ENCODE data around the gene CLK1.
"Not testable (repeated sequence)": the region's sequence is repeated elsewhere in the genome, so short reads cannot be mapped to it uniquely, and the experiment has no call there.

CLK1 gene

DNA sequence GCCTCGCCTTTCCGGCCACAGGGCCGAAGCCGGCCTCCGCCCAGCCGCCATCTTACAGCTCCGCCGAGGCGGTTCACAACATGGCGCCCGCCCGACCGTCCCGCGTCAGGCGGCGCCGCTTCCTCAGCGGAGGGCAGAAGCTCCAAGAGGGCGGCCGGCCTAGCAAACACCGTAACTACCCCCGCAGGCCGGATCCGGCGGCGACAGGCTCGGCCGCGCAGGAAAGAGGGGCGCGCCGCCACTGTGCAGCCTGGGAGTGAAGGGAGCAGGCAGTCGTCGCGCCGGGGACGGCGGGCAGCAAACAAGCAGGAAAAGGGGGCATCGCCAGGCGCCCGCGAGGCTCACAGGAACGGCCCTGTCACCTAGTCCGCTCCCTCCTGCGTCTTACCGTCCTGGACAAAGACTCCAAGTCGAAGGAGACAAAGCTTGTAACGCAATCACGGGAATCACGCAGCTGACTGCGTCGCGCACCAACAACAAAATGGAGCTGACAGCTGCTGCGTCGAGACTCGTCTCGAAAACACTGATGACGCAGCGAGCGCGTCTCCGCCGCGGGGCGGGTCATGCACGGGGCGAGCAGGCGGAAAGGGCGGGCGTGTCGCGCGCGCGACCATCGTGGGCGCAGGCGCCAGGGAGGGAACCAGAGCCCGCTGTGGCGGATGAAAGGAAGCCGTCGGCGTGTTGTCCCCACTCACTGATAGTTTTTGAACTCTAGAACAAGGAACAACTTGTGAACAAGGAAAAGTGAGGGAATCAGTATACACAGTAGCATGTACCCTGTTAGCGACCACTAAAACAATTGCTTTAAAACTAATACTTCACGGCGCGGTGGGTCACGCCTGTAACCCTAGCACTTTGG lies at the start of gene CLK1:
CLK1 (minus strand) TSS at position 483 of the 859 bp plus-strand sequence. CDS start 2,796 bp downstream, outside the sequence.
- DNase-seq: peak; percentile 99

DNA sequence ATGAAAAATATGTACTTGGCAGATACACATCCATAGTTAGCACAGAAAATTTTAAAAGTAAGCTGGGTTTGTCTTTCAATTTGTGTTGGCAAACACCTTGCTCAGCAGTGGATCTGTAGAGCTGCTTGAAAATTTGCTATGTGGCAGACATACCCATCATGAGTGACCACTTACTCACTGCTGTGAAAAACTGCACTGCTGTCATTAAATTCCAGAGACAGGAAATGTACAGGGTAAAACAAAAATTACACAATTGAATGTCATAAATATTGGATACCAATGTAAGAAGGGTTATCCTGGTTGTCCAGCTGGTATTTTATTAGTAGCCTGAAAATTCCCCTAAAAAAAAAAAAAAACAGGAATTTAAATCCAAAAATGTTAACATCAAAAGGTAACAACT lies 49.2 kb upstream of the CLK1 start:
- DNase-seq: no peak

DNA sequence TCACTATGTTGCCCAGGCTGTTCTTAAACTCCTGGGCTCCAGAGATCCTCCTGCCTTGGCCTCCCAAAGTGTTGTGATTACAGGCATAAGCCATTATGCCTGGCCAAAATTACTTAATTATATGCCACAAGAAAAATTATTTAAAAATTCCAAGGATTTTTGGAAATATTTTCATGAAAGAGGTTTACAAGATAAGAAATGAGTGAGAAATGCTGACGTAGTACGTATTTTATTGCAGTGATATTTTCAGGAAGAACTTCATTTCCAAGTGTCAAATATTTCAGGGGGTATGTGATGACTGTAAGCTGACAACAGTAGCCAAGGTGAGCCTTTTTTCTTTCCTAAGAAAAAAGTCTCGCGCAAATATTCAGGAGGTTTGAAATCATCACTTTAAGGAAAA lies 45.5 kb upstream of the CLK1 start:
- no peak for DNase-seq

DNA sequence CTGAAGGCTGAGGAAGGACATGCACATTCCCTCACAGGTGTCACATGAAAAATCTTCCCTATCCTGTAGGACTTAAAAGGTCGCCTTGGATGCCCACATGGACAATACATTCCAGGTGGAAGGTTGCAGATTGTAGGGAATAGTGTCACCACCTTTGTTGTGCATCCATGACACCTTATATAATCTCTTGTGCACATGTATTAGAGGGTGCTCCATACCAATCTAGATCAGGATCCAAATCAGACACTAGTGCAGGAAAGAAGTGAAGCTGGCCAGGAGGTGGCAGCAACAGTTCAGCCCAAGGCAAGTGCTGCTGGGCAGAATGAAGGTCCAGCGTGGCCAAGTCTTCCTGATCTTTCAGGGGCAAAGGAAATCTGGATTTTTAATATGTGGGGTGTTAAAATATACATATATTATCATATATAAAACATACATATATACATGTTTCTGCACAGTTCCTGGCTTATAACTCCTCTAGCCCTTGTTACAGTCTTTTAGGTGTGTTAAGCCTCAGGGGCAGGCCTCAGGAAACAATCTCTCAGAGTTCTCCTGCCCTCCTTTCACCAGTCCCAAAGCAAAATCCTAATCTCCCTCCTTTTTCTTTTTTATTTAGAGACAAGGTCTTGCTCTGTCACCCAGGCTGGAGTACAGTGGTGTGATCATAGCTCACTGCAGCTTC lies 41.3 kb upstream of the CLK1 start:
- DNase-seq: peak; percentile 43

DNA sequence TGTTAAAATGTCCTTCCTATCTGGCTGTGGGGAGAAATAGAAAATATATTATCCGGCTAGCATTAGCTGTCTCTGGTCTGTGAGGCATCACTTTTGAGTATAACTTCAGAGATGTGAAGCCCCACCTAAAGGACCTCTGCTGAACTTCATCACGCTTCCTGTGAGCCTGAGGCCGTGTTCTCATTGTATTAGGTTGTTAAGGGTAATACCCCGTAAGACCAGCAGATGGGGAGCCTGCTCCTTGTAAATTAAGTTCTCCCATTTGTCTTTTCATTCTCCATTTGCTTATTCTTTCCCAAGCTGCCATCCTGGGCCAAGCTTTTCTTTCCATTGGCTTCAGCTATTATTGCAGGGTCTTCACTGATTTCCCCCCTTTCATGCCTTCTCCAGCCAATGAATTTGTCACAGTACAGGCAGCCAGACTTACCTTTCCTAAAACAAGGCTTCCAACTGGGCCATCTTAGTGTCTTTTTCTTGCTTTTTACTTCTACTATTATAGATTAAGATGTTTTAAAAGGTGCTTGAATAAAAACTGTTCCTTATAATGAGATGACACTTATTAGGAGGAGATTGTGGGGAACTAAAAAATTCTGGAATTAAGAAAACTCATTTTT lies 37.1 kb upstream of the CLK1 start:
- peak; percentile 65 for DNase-seq

DNA sequence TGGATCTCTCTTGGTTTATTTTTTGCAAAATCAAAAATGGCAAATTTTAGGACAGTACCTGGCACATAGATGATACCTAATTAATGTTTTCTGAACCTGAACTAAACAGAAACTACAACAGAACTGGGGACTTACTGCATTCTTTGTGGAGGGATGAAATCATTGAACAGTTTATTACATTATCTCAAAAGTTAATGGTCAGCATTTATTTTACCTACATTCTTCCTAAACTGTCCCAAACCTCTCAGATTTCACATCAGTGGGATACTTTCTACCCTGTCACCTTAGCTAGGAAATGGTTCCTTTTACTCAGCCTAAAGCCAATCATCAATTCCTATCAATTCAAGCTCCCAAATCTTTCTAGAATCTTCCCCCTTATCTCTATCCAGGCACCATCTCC lies 35.0 kb upstream of the CLK1 start:
- no peak for DNase-seq

DNA sequence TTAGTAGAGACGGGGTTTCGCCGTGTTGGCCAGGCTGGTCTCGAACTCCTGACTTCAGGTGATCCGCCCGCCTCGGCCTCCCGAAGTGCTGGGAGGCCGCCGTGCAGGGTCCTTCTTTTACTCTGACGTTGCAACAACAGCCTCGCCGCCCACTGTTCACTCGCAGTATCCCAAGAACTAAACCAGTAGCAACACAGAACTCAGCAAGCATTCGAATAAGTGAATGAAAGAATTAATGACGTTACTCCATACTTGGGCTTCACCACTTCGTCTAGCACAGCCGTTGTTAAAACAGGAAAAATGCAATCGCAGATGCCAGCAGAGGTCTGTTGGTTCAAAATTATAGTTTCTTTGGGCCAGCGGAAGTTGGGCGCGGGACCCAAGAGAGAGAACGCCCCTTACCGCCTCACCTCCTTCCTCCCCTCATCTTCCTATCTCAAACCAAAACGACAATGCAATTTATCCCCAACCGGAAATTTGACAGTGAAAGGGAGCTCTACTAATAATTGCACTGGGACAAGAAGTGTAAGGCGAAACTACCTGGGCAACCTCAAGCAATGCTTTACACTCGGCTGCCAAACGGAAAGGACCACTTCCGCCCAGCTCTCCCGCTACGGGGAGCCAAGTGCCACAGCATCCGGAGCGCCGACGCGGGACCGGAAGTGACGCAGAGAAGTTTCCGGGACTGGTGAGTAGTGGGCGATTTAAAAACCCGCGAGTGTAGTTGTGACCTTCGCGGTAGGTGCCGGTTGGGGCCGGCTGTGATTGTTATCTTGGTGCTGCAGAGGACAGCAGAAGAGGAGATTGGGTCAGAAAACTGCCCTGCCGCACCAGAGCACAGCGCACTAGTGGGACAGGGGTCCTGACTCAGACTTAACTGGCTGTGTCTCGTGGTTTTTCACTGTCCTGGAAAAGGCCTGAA lies 24.5 kb upstream of the CLK1 start, which contains the start of the genes NIF3L1 and PPIL3:
NIF3L1 (plus strand) TSS at position 668 of the 922 bp plus-strand sequence. CDS start 2,573 bp downstream, outside the sequence.
PPIL3 (minus strand) TSS at position 374 of the 922 bp plus-strand sequence. CDS start 1,462 bp downstream, outside the sequence.
- DNase-seq: peak; percentile 96

DNA sequence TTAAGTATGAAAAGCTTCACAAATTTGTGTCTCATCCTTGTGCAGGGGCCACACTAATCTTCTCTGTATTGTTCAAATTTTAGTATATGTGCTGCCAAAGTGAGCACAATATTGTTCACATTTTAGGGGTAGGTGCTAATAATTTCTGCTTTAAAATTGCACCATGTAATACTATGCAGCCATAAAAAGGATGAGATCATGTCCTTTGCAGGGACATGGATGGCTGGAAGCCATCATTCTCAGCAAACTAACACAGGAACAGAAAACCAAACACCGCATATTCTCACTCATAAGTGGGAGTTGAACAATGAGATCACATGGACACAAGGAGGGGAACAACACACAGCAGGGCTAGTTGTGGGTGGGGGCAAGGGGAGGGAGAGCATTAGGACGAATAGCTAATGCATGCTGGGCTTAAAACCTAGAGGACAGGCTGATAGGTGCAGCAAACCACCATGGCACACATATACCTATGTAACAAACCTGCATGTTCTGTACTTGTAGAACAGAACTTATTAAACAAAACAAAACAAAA lies 17.3 kb upstream of the CLK1 start:
- DNase-seq: not testable (repeated sequence)

DNA sequence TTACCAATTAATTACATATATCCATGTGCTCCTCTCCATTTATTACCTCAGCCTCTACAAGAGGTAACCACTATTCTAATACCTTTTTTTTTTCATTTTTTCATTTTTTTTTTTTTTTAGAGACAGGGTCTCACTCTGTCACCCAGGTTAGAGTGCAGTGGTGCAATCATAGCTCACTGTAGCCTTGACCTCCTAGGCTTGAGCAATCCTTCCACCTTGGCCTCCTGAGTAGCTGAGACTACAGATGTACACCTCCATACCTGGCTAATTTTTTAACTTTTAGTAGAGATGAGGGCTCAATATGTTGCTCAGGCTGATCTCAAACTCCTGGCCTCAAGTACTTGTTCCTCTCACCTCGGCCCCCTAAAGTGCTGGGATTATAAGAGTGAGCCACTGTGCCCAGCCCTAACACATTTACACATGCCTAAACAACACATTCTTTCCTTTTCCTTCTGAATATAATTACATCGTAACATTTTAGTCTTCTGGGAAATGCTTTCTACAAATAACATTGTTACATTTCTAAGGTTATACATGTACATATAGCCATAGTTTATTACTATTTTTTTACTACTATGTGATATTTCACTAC lies 13.9 kb upstream of the CLK1 start:
- no peak for DNase-seq

DNA sequence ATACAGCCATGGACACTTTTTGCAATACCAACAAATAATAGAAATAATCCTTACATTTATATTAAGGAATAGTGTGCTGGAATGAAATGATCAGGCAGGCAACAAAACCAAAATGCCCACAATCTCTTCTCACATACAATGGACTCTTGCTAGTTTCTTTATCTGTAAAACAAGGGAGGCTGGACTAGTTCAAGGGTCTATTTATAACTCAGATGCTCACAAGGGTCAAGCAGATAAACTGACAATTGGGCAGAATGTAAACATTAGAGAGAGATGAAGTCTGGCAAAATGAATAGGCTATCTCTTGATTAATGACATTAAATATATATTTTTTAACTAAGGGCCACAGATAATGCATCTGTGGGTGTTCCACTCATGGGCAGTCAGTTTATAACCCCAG lies 13.0 kb upstream of the CLK1 start:
- no peak for DNase-seq

DNA sequence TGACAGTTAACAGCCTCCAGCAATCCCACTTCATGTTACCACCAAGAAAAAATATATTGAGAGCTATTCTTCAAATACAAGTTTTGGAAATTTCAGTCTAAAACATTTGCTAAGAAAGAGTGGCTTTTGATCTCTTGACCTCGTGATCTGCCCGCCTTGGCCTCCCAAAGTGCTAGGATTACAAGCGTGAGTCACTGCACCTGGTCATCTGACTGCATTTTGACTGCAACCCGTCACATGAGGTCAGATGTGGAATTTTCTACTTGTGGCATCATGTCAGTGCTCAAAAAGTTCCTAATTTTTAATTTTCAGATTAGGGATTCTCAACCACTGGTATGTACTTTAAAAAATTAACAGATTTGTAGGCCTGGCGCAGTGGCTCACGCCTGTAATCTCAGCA lies 9.1 kb upstream of the CLK1 start:
- DNase-seq: no peak

DNA sequence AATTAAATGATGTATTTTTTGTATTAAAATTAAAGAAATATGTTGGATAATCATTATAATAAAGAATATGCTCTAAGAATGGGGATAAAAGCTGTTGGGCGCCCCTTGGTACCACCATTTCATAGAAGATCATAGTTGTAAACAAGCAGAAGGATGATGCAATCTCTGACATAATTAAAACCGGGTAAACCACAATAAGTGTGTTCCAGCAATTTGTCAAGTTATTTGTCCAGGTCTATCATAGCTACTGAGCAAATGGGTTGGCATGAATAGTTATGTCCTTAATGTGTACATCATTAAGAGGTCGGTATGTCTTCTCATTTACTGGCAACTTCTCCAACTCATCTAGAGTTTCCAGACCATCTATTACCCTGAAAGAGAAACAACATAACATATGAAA lies 6.7 kb upstream of the CLK1 start:
- DNase-seq: no peak

DNA sequence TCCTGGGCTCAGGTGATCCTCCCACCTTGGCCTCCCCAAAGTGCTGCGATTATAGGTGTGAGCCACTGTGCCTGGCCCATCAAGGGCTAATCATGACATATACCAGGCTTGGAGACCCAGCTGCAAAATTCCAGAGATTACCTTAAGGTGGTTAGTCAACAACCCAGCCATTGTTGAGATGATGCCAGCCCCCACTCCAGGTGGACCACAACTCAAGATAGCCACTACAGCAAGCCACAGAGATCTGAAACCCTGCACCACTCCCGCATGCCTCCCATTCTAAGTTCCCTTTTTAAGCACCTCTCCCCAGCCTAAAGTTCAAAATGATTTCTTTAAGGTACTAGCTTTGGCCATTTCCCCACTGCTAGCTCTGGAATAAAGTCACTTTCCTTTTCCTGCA lies 4.6 kb upstream of the CLK1 start:
- DNase-seq: no peak

DNA sequence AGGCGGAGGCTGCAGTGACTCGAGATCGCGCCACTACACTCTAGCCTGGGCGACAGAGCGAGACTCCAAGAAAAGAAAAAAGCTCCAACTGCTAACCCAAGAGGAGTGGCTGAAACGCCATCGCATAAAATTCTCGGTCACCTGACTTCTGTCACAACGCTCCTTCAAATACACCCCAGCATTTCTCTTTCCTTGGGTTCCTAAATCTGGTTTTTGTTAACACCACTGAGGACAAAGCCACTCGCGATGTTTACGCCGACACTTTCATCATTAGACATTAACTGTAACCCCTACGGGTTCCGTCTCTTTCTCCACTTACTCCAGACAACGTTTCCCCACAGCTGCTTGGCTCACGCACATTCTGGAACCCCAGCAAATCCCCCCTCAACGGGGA lies 679 bp downstream of the CLK1 start:
- no peak for DNase-seq

DNA sequence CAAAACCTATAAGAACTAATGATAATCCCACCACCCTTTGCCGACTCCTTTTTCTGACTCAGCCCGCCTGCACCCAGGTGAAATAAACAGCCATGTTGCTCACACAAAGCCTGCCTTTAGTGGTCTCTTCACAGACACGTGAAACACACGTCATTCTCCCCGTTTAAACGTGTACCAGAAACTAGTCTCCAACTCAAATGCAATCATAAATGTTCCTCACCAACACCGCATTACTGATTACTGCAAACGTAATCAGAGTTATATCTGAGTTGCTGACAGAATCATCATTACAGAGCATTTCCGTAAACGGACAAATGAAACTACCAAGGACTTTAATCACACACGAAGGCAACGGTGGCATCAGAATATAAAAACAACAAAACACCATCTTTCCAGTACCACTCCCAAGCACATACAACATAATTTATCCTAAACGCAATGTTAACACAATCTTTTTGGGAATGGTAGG lies 1.9 kb downstream of the CLK1 start:
- DNase-seq: peak; percentile 55

DNA sequence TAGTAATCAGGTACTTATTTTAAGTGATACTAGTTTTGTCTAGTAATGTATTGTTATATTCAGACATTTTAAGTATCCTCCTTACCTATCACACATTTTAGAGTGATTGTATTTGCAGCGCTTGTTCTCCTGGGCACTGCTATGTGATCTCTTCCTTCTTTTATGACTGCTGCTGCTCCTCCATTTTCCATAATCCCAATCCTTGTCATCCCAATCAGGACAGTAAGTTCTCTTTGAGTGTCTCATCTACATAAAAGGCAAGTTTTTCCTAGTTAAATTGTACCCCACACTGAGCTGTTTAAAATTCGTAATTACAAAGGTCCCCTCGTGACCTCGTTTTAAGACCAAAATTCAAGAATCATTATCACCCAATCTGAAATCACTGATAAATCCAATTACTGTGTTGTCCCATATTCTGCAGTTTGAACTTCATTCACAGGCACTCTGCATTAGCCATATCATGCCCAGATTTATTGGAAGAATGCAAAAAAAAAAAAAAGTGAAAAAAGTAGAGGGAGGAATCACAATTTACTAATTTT lies 2.8 kb downstream of the CLK1 start:
- DNase-seq: no peak

DNA sequence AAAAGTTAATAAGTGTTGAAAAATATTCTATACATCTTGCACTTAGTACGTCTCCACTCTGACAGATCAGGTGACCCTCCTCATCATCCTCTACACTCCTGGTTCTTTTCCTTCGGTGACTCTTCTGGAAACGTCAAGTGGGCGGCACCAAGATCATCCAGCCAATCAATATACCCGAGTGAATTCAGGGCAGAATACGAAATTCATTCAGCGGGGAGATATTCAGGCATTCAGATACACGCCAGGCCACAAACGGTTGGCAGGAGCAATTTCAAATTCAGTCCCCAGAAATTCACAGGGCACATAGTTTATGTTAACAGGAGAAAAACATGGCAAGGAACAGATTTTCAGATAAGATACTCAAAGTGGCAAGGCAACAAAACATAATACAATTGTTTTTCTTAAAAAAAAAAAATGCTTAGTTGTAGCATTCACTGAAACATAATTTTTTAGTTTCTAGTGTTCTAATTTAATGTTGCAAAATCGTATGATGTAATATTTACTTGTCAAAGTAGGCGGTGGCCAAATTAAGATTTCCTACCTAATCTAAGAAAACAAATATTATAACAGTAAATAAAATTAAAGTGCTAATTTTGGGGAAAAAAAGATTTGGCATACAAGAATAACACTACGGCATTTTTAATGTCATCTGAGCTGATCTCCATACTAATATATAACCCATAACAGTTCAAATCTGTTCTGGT lies 4.2 kb downstream of the CLK1 start:
- DNase-seq: no peak

DNA sequence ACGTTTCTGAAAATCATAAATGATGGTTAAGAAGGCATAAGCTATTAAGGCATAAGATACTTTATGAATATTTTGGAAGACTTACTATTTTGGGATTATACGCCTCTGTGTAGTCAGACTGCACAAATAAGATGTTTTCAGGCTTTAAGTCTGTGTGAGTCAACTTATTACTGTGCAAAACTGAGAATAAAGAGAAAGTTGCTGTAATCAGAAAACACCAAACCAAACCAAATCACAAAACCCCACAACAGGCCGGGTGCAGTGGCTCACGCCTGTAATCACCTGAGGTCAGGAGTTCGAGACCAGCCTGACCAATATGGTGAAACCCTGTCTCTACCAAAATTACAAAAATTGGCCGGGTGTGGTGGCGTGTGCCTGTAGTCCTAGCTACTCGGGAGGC lies 7.7 kb downstream of the CLK1 start:
- DNase-seq: no peak

DNA sequence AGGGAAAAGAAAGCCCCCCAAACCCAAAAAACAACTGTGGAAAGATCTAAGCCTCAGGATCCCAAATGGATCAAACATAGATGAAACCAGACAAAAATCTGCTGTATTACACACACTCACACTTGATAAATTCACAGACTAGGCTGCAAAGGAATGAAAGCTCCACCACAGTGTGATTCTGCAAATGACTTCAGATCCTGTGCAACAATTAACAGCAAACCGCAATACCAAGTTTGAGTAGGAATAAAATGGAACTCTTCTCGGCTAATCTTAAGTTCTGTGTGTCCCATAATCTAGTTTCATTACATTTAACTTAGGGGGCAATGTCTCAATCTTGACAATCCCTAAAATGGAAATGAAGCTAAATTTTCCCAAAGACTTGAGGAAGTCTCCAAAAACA lies 11.9 kb downstream of the CLK1 start:
- DNase-seq: no peak

DNA sequence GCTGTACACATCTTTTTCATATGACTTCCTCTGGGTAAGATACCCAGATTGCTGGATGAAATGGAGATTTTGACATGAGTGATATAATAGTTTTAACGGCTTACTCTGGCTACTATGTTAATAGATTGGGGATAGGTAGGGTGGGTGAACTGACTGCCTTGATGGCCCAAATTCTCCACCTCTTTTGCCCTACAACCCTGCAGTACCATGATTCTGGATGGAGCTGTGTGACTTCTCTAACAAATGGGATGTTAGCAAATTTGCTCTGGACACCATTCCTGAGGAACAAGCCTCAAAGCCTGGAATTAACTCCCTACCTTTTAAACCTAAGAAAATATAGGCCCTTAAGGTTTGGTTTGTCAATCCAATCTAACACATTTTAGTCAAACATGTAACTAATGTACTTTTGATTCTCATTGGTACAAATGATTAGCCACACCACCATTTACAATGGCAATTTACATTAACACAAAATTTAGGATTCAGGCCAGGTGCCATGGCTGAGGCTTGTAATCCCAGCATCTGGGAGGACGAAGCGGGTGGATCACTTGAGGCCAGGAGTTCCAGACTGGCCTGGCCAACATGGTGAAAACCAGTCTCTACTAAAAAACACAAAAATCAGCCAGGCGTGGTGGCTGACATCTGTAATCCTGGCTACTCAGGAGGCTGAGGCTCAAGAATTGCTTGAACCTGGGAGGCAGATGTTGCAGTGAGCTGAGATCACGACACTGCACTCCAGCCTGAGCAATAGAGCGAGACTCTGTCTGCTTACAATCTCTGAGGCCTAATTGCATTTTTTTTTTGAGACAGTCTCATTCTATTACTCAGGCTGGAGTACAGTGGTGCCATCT lies 12.8 kb downstream of the CLK1 start:
- DNase-seq: no peak

Measured in activated CD8-positive, alpha-beta memory T cell treated with anti-CD3 and anti-CD28 coated beads, Interleukin-2, amount 50 U/mL, for 4 hours (primary cell).